Stimulated activated naive B cell treated with anti-CD40 and anti-IgM and Interleukin-4, amounts not matched to agents 10 μg/mL and 1 μg/mL and 100 μg/mL, for 72 hours (primary cell): Measurements from ENCODE around the gene CES5A.
"Not testable (repeated sequence)": the region's sequence is repeated elsewhere in the genome, so short reads cannot be mapped to it uniquely, and the experiment has no call there.

Experiments
- ATAC-seq, 2 donors: fragments of 150-1000 bp; cut with Tn5 transposase; replicated peaks; 2 replicates each; pipeline ENCODE4 v1.10.0; 2021; ENCODE audit warnings: moderate library complexity in 1 of 2
- DNase-seq: peaks from one replicate; pipeline ENCODE4 v3.0.0; 2021
- H3K27ac Mint-ChIP-seq: one replicate; pipeline ENCODE4 v1.8.0; 2022; ENCODE audit warnings: mild to moderate bottlenecking, mixed read lengths
- H3K27me3 Mint-ChIP-seq, 2 donors: one replicate each; pipeline ENCODE4 v1.8.0; 2022; ENCODE audit warnings: mixed read lengths in 2 of 2
- H3K36me3 Mint-ChIP-seq, 2 donors: one replicate each; pipeline ENCODE4 v1.8.0; 2022; ENCODE audit warnings: mixed read lengths in 2 of 2, mild to moderate bottlenecking in 1 of 2
- H3K4me1 Mint-ChIP-seq, 2 donors: one replicate each; pipeline ENCODE4 v1.8.0; 2022; ENCODE audit warnings: mixed read lengths in 2 of 2, mild to moderate bottlenecking in 1 of 2
- H3K4me3 Mint-ChIP-seq, 2 donors: one replicate each; pipeline ENCODE4 v1.8.0; 2022; ENCODE audit warnings: mild to moderate bottlenecking in 2 of 2, mixed read lengths in 2 of 2, moderate library complexity in 1 of 2
- H3K9me3 Mint-ChIP-seq, 2 donors: one replicate each; pipeline ENCODE4 v1.8.0; 2022; ENCODE audit warnings: mixed read lengths in 2 of 2, mild to moderate bottlenecking in 1 of 2

CES5A gene

DNA sequence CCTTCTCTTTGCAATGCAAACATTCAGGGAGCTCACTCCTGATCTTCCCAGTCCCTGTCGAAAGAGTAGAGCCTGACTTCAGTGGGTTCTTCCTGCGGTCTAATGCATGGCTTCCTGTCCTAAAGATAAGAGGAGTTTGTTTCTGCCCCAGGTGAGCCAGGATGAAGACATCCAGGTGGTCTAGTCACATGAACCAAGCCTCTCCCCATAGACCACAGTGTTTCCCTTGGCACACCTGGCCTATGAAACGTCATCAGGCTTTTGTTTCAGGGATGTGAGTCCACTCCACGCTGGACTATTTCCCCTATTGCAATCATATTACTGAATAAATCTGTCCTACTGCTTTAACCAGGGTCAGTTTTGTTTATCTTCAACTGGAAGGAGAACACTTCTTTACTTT lies 63.4 kb downstream of the CES5A start:
- Mint-ChIP-seq H3K36me3 (no peaks in the 10 kb centered on the region), H3K4me1 (no peaks in the 10 kb centered on the region), H3K27me3 (peaks cover 6 to 33% of the 10 kb centered on the region in 2 donors), H3K4me3 (no peak overlapping the region), H3K9me3 (no peaks in the 10 kb centered on the region), H3K27ac (no peak overlapping the region)
- ATAC-seq, result no peak
- no peak for DNase-seq

DNA sequence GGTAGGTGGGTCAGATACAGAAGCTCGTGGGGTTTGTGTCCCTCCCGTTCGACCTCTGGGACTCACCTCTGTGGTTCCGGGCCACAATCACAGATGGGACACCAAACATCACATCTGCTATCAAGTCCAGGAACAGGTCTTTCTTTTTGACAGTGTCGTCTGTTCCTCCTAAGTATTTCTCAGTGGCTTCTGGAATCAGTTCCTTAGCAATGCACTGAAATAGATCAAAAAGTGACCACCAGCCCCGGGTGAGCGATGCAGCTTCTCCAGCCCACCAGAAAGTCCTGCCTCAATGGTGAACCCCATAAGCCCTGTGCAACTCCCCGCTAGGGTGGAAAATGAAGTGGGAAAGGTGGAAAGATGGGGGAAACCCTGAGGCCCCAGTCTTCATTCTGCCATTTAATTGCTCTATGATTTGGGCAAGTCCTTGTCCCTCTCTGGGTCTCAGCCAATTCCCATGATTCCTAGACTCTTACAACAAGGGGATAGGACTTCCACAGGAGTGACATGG lies 64.7 kb downstream of the CES5A start:
- ATAC-seq, result no peak
- H3K36me3 Mint-ChIP-seq, result no peaks in the 10 kb centered on the region
- no peak overlapping the region for H3K27ac Mint-ChIP-seq
- no peak overlapping the region for H3K4me3 Mint-ChIP-seq
- H3K27me3 Mint-ChIP-seq, result peaks cover 6 to 25% of the 10 kb centered on the region in 2 donors
- no peaks in the 10 kb centered on the region for H3K9me3 Mint-ChIP-seq
- no peaks in the 10 kb centered on the region for H3K4me1 Mint-ChIP-seq
- DNase-seq, result no peak

DNA sequence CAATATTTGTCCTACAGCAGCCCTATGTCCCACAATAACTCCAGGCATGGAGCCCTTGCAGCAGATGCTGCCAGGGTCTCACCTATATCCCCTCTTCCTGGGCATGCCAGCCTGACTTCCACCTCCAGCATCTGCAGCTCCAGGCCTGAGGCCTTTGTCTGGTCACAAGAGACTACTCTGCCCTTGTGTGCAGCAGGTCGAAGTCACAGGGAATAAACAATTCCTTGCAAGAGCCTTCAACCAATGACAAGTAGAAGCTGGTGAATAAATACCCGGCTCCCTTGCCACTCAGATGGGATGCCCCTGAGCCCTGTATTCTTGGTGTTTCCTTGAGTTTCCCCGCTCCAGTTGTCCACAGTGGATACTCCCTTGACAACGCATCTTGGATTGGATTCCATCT lies 65.3 kb downstream of the CES5A start:
- H3K4me1 Mint-ChIP-seq, result no peaks in the 10 kb centered on the region
- H3K27me3 Mint-ChIP-seq, result peaks cover 3 to 23% of the 10 kb centered on the region in 2 donors
- ATAC-seq (no peak), DNase-seq (no peak)
- no peaks in the 10 kb centered on the region for H3K36me3 Mint-ChIP-seq
- H3K27ac Mint-ChIP-seq, result no peak overlapping the region
- H3K9me3 Mint-ChIP-seq, result no peaks in the 10 kb centered on the region
- no peak overlapping the region for H3K4me3 Mint-ChIP-seq

DNA sequence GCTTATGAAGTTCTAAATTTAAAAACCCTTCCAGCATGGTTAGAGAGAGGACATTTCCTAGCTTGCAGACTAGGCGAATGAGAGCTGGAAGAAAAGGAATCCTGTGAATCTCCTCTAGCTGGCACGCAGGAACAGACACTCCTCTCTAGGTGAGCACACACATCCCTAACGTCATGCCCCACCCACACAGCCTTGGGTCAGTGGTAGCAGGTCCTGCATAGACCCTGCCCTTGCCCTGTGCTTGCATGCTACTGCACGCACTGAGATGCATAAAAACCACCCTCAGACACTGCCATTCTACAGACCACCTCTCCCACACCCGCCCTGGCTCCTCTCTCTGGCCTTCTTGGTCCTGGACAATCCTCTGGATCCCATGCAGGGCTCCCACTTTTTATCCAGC lies 65.8 kb downstream of the CES5A start:
- no peaks in the 10 kb centered on the region for H3K4me1 Mint-ChIP-seq
- peak in 1 of 2 donors; percentile 10 for ATAC-seq
- no peaks in the 10 kb centered on the region for H3K9me3 Mint-ChIP-seq
- no peaks in the 10 kb centered on the region for H3K36me3 Mint-ChIP-seq
- no peak overlapping the region for H3K27ac Mint-ChIP-seq
- peaks cover 0 to 19% of the 10 kb centered on the region in 2 donors for H3K27me3 Mint-ChIP-seq
- no peak overlapping the region for H3K4me3 Mint-ChIP-seq
- no peak for DNase-seq

DNA sequence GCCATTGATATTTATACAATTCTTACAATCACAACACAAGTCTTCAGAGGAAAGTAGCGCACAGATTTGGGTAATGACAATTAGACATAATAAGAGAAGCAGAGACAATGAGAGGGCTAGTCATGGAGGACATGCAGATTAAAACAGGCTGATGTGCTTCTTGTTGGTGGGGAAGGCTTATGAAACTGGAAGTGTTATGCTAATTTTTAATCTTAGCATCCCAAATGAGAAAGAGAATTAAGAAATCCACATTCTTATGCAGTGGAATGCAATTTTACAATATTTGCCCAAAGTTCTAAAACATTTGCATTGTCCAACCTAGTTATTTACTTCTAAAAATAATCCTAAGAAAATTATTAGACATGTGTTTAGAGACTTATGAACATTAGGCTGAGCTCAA lies 66.9 kb downstream of the CES5A start:
- not testable (repeated sequence) for H3K36me3 Mint-ChIP-seq, ATAC-seq, H3K27ac Mint-ChIP-seq, DNase-seq, H3K4me3 Mint-ChIP-seq, H3K9me3 Mint-ChIP-seq, H3K4me1 Mint-ChIP-seq
- H3K27me3 Mint-ChIP-seq, result peaks cover 0 to 19% of the 10 kb centered on the region in 2 donors

DNA sequence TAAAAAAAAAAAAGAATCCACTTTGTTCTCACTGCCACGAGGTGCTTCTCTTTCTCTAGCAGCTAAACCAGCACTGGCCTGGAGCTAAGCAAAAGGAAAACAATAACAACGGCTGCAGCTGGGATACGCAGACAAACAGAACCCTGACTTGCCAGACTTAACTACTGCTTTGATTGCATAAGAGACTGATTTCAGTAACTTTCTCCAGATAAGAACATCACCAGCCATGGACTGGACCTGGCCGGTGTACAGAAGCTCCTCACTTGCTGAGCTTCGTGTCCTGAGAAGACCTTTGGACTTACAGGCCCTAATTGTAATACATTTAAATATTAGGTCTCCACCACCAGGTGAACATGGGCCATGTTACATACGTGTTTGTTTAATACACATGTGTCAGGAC lies 70.1 kb downstream of the CES5A start:
- not testable (repeated sequence) for ATAC-seq, H3K9me3 Mint-ChIP-seq, H3K4me3 Mint-ChIP-seq, DNase-seq, H3K4me1 Mint-ChIP-seq, H3K36me3 Mint-ChIP-seq, H3K27ac Mint-ChIP-seq, H3K27me3 Mint-ChIP-seq

DNA sequence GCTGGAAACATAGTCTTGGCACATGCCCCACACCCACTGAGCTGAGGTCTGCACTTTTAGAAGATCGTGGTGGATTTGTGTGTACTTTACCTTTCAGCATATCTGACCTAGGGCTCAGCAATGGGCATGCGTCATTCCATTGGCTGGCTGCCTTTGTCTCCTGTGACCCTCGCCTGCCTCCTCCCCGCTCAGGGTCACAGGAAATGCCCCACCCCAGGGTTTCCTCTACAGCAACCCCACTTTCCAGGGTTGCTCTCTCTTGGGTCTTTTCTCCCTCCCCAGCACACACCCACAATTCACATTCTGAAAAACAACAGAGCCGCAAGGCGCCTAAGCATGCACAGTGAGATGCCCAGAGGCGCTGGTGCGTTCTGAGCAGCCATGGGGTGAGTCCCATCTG lies 71.5 kb downstream of the CES5A start:
- not testable (repeated sequence) for H3K27me3 Mint-ChIP-seq, H3K4me3 Mint-ChIP-seq, H3K4me1 Mint-ChIP-seq, H3K9me3 Mint-ChIP-seq, DNase-seq, H3K27ac Mint-ChIP-seq, ATAC-seq, H3K36me3 Mint-ChIP-seq
